GM12878 (cell line): ENCODE results near the gene BCKDK. TPM values are rescaled to one million over a fixed set of nuclear protein-coding genes. Genes with fewer than 3 reads are reported as not detected.
A peak's percentile ranks its signal among the peaks of the same experiment; 100 is the strongest.

Experiments
- BHLHE40 ChIP-seq, 2 experiments: fragments of 450-650 bp in 1 of 2; IDR thresholded peaks; 2 replicates each; pipeline ENCODE4 v1.6.1; 2011 to 2017; ENCODE audit warnings: low read depth in 2 of 2, borderline replicate concordance in 1 of 2, improper control_type of control experiment in 1 of 2, low read length in 1 of 2, mild to moderate bottlenecking in 1 of 2
- EED ChIP-seq: sonication (generic); IDR thresholded peaks from 2 replicates; pipeline ENCODE4 v1.6.1; 2016; ENCODE audit warnings: antibody characterized with exemption, low read depth
- HDGF ChIP-seq: fragments of 450-650 bp; IDR thresholded peaks from 2 replicates; pipeline ENCODE4 v1.6.1; 2016; ENCODE audit warnings: antibody characterized with exemption
- IKZF1 ChIP-seq: fragments of 450-650 bp; conservative IDR thresholded peaks from 2 replicates; pipeline ENCODE4 v1.6.1; 2017; ENCODE audit warnings: antibody characterized with exemption, mild to moderate bottlenecking
- MEF2B ChIP-seq: fragments of 450-650 bp; IDR thresholded peaks from 2 replicates; pipeline ENCODE4 v1.6.1; 2018; ENCODE audit warnings: mild to moderate bottlenecking, moderate library complexity; ENCODE audit not compliant: partially characterized antibody, poor library complexity, severe bottlenecking
- MTA2 ChIP-seq: fragments of 450-650 bp; IDR thresholded peaks from 2 replicates; pipeline ENCODE4 v1.6.1; 2016; ENCODE audit warnings: low read depth, mild to moderate bottlenecking, moderate library complexity
- MXI1 ChIP-seq: fragments of 150-350 bp; IDR thresholded peaks from 2 replicates; pipeline ENCODE4 v1.6.1; 2011; ENCODE audit warnings: low read depth, mild to moderate bottlenecking, inconsistent platforms, low read length, improper control_type of control experiment
- NR2C1 ChIP-seq: fragments of 450-650 bp; IDR thresholded peaks from 2 replicates; pipeline ENCODE4 v1.6.1; 2017; ENCODE audit warnings: antibody characterized with exemption, mild to moderate bottlenecking, moderate library complexity
- NR2C2 ChIP-seq: IDR thresholded peaks from 2 replicates; pipeline ENCODE4 v1.6.1; 2011; ENCODE audit warnings: borderline replicate concordance, low read depth; ENCODE audit not compliant: control insufficient read depth, insufficient read length
- PML ChIP-seq: IDR thresholded peaks from 2 replicates; pipeline ENCODE4 v1.6.1; 2012; ENCODE audit warnings: low read length, inconsistent platforms
- POU2F2 ChIP-seq: IDR thresholded peaks from 3 replicates; pipeline ENCODE4 v1.6.1; 2011; ENCODE audit warnings: low read depth, mild to moderate bottlenecking, low read length, borderline replicate concordance
- PRDM15 ChIP-seq: fragments of 450-650 bp; formaldehyde crosslinking; IDR thresholded peaks from 2 replicates; pipeline ENCODE4 v1.4.0; 2020; ENCODE audit warnings: mild to moderate bottlenecking, moderate library complexity
- RUNX3 ChIP-seq: IDR thresholded peaks from 2 replicates; pipeline ENCODE4 v1.6.1; 2012; ENCODE audit warnings: low read length, inconsistent platforms
- SMAD1 ChIP-seq: fragments of 450-650 bp; IDR thresholded peaks from 2 replicates; pipeline ENCODE4 v1.6.1; 2018; ENCODE audit warnings: mild to moderate bottlenecking, low read depth; ENCODE audit not compliant: partially characterized antibody
- SREBF1 ChIP-seq: IDR thresholded peaks from 2 replicates; pipeline ENCODE4 v1.6.1; 2012; ENCODE audit warnings: mild to moderate bottlenecking, low read length
- SUPT20H ChIP-seq: IDR thresholded peaks from 2 replicates; pipeline ENCODE4 v1.6.1; 2011; ENCODE audit warnings: low read depth, mild to moderate bottlenecking, low read length, moderate library complexity, borderline replicate concordance; ENCODE audit not compliant: control insufficient read depth
- TAF1 ChIP-seq: IDR thresholded peaks from 2 replicates; pipeline ENCODE4 v1.6.1; 2011; ENCODE audit warnings: mild to moderate bottlenecking, low read depth, low read length, borderline replicate concordance
- polyA plus RNA-seq, 11 experiments: library from polyadenylated mRNA; depleted of rRNA in 4 of 11; unstranded in 6 of 11; stranded (reverse) in 5 of 11; fragments of >200 nt; fragmentation: Nextera tagmentation in 4 of 11; fragmentation: Illumina TruSeq in 1 of 11; extraction: Ambion mirVana in 4 of 11; extraction: Trizol in 1 of 11; gene quantifications; 1 replicate in 1 of 11; 2 replicates in 10 of 11; pipeline versions ENCODE4 v1.2.1 to v1.2.3, GENCODE V29; 2011 to 2016; ENCODE audit warnings: inconsistent platforms in 2 of 11, missing spikeins in 2 of 11, low read depth in 1 of 11
- total RNA-seq, 4 experiments: library from RNA; depleted of rRNA in 3 of 4; stranded (reverse); fragments of >200 nt in 3 of 4; fragmentation: Illumina TruSeq in 1 of 4; extraction: Trizol in 1 of 4; gene quantifications; 2 replicates each; pipeline versions ENCODE4 v1.2.1 to v1.2.3, GENCODE V29; 2013 to 2021
- TF ChIP-seq, protein P1 (sequence below): IDR thresholded peaks from 2 replicates; pipeline ENCODE4 v1.6.1; 2011; ENCODE audit warnings: mild to moderate bottlenecking, low read depth, low read length, moderate library complexity; ENCODE audit not compliant: insufficient replicate concordance
- TF ChIP-seq, protein P2 (sequence below): fragments of 450-650 bp; IDR thresholded peaks from 2 replicates; pipeline ENCODE4 v1.6.1; 2016; ENCODE audit warnings: mild to moderate bottlenecking, moderate library complexity, borderline replicate concordance

The BCKDK gene
- total and polyA plus RNA-seq, 10 of the 15 experiments (the other 5 are each of a cell fraction or from before 2014, with no cell fraction given), result 0.68 to 56.6 (median 32.8) TPM

DNA sequence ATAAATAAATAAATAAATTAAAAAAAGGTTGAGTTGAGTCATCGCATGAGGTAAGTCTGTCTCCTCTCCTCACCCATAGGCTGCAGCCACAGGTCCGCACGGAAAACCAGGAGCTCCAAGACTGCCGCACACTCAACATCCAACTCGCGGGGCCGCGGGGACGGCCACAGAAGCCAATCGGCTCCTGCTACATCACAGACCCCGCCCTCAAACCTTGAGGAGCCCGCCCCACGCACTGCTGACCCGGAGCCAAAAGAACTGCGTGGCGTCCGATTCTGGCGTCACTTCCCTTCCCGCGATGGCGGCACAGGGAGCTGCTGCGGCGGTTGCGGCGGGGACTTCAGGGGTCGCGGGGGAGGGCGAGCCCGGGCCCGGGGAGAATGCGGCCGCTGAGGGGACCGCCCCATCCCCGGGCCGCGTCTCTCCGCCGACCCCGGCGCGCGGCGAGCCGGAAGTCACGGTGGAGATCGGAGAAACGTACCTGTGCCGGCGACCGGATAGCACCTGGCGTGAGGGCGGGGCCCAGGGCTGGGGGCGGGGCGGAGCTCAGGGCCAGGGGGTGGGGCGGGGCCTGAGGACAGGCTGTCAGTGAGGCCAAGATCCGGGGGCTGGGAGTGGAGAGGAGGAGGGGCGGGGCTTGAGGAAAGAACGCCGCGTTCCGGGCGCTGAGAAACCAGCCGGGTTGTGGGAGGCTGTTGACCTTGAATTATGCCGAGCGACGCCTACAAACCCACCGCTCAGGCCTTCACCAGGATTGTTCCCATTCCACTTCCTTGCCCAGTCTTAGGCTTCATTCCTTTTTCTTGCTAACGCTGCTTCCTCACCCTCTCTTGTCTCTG lies 9.4 kb downstream of the BCKDK start, which contains the start of gene KAT8 (continued):
- no peak for TF ChIP-seq MEF2B
- no peak for TF ChIP-seq EED
- TF ChIP-seq BHLHE40 (IDR thresholded peaks at IDR 0.05; ENCODE audit: borderline replicate concordance in 1 of 2, low read depth in 2 of 2, low read length in 1 of 2), result peak in 1 of 2 experiments; percentile 71; a peak in 2 of 4 replicates
- TF ChIP-seq, protein P1, sequence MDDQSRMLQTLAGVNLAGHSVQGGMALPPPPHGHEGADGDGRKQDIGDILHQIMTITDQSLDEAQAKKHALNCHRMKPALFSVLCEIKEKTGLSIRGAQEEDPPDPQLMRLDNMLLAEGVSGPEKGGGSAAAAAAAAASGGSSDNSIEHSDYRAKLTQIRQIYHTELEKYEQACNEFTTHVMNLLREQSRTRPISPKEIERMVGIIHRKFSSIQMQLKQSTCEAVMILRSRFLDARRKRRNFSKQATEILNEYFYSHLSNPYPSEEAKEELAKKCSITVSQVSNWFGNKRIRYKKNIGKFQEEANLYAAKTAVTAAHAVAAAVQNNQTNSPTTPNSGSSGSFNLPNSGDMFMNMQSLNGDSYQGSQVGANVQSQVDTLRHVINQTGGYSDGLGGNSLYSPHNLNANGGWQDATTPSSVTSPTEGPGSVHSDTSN, result peak; percentile 33
- peak; percentile 70 for TF ChIP-seq NR2C2
- peak; percentile 77 for TF ChIP-seq SREBF1
- peak; percentile 59 for TF ChIP-seq PML
- TF ChIP-seq MXI1, result peak; percentile 31; the same call in 1 of the 2 replicates
- TF ChIP-seq NR2C1, result peak; percentile 99
- TF ChIP-seq IKZF1, result peak; percentile 89
- TF ChIP-seq SUPT20H, result no peak
- TF ChIP-seq PRDM15 (CRISPR knock-in tag), result no peak
- peak; percentile 91; the same call in 1 of the 2 replicates for TF ChIP-seq TAF1
- peak; percentile 64; the same call in 1 of the 2 replicates for TF ChIP-seq MTA2
- no peak for TF ChIP-seq HDGF
- no peak for TF ChIP-seq RUNX3
- TF ChIP-seq, protein P2, sequence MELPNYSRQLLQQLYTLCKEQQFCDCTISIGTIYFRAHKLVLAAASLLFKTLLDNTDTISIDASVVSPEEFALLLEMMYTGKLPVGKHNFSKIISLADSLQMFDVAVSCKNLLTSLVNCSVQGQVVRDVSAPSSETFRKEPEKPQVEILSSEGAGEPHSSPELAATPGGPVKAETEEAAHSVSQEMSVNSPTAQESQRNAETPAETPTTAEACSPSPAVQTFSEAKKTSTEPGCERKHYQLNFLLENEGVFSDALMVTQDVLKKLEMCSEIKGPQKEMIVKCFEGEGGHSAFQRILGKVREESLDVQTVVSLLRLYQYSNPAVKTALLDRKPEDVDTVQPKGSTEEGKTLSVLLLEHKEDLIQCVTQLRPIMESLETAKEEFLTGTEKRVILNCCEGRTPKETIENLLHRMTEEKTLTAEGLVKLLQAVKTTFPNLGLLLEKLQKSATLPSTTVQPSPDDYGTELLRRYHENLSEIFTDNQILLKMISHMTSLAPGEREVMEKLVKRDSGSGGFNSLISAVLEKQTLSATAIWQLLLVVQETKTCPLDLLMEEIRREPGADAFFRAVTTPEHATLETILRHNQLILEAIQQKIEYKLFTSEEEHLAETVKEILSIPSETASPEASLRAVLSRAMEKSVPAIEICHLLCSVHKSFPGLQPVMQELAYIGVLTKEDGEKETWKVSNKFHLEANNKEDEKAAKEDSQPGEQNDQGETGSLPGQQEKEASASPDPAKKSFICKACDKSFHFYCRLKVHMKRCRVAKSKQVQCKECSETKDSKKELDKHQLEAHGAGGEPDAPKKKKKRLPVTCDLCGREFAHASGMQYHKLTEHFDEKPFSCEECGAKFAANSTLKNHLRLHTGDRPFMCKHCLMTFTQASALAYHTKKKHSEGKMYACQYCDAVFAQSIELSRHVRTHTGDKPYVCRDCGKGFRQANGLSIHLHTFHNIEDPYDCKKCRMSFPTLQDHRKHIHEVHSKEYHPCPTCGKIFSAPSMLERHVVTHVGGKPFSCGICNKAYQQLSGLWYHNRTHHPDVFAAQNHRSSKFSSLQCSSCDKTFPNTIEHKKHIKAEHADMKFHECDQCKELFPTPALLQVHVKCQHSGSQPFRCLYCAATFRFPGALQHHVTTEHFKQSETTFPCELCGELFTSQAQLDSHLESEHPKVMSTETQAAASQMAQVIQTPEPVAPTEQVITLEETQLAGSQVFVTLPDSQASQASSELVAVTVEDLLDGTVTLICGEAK, result peak; percentile 92
- TF ChIP-seq POU2F2, result peak; percentile 81; the same call in 2 of the 3 replicates
- TF ChIP-seq SMAD1, result no peak
